IMR-90 (cell line): ENCODE measurements around the gene CPEB3.

Experiments used
- POLR2A ChIP-seq: IDR thresholded peaks from 2 replicates; pipeline ENCODE4 v1.6.1; 2012; ENCODE audit warnings: mild to moderate bottlenecking, low read depth, low read length
- TF ChIP-seq, protein P1 (sequence below): conservative IDR thresholded peaks from 2 replicates; pipeline ENCODE4 v1.5.1; 2012; ENCODE audit warnings: mild to moderate bottlenecking, low read depth, low read length, improper control_type of control experiment

DNA sequence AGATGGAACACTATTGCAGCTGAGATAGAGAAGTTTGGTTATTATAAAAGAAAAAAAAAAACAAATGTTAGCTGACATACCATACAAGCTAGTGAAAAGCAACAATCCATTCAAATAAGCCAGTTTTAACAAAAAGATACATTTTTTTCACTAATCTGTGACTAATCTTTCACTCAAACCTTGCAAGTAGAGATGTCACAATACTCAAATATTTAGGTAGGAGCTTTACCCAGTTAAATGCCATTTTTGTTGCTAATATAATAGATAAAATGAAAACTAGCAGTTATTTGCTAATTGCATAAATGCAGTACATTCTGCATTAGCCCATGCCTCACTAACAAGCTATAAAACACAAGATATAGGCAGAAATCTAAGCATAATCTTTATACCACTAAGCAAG, 243.7 kb downstream of the CPEB3 start:
- TF ChIP-seq, protein P1, sequence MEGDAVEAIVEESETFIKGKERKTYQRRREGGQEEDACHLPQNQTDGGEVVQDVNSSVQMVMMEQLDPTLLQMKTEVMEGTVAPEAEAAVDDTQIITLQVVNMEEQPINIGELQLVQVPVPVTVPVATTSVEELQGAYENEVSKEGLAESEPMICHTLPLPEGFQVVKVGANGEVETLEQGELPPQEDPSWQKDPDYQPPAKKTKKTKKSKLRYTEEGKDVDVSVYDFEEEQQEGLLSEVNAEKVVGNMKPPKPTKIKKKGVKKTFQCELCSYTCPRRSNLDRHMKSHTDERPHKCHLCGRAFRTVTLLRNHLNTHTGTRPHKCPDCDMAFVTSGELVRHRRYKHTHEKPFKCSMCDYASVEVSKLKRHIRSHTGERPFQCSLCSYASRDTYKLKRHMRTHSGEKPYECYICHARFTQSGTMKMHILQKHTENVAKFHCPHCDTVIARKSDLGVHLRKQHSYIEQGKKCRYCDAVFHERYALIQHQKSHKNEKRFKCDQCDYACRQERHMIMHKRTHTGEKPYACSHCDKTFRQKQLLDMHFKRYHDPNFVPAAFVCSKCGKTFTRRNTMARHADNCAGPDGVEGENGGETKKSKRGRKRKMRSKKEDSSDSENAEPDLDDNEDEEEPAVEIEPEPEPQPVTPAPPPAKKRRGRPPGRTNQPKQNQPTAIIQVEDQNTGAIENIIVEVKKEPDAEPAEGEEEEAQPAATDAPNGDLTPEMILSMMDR, result no peak
- TF ChIP-seq POLR2A, result no peak
